ENCODE data around the gene MAP3K6.

GRCh38 chr1:27368869-27369582 is 2.3 kb upstream of the MAP3K6 start:
- TF ChIP-seq CTCF (IDR thresholded peaks at IDR 0.05) (no peak), EP300 (IDR thresholded peaks at IDR 0.05) (no peak)

Measured in ovary (tissue), 3 donors.